Sigmoid colon (tissue), 7 donors: ENCODE measurements around the gene TMEM37. TPM values are rescaled to one million over a fixed set of nuclear protein-coding genes. Genes with fewer than 3 reads are reported as not detected.

ENCODE experiments used
- DNase-seq: peaks from one replicate; pipeline ENCODE4 v3.0.0-alpha.2; 2019
- H3K27ac ChIP-seq, 4 donors: fragments of 200-600 bp; sonication (generic); one replicate each; pipeline ENCODE4 v1.5.1; 2016 to 2019; ENCODE audit warnings: mild to moderate bottlenecking in 1 of 4
- H3K27me3 ChIP-seq, 3 donors: fragments of 200-600 bp; sonication (generic); one replicate each; pipeline ENCODE4 v1.5.1; 2019; ENCODE audit warnings: mild to moderate bottlenecking in 1 of 3
- H3K36me3 ChIP-seq, 4 donors: fragments of 200-600 bp; sonication (generic); one replicate each; pipeline ENCODE4 v1.5.1; 2016 to 2019
- H3K4me1 ChIP-seq, 4 donors: fragments of 200-600 bp; sonication (generic); one replicate each; pipeline ENCODE4 v1.5.1; 2017 to 2019
- H3K4me3 ChIP-seq, 4 donors: fragments of 200-600 bp; sonication (generic); one replicate each; pipeline ENCODE4 v1.5.1; 2017 to 2019; ENCODE audit warnings: mild to moderate bottlenecking in 2 of 4, moderate library complexity in 1 of 4
- H3K9me3 ChIP-seq, 4 donors: fragments of 200-600 bp in 3 of 4; sonication (generic) in 3 of 4; one replicate each; pipeline versions ENCODE4 v1.5.1 to v1.6.1; 2013 to 2019
- EP300 ChIP-seq, 4 donors: sonication (generic); formaldehyde crosslinking; IDR thresholded peaks; one replicate each; pipeline ENCODE4 v1.6.1; 2017; ENCODE audit warnings: antibody characterized with exemption in 4 of 4
- POLR2A ChIP-seq, 2 donors: fragments of 450-650 bp; IDR thresholded peaks; one replicate each; pipeline ENCODE4 v1.6.1; 2016; ENCODE audit warnings: antibody characterized with exemption in 2 of 2, mild to moderate bottlenecking in 2 of 2, moderate library complexity in 2 of 2
- POLR2AphosphoS5 ChIP-seq, 4 donors: sonication (generic); formaldehyde crosslinking; IDR thresholded peaks; one replicate each; pipeline ENCODE4 v1.6.1; 2017; ENCODE audit warnings: antibody characterized with exemption in 4 of 4
- WGBS, 2 donors: extraction: QIAGEN DNeasy Blood & Tissue Kit; methylation state at CpG; one replicate each; pipeline ENCODE4 v1.1.7; 2013; 5-methylcytosine and 5-hydroxymethylcytosine counted together
- intact Hi-C: fragments of 100-400 bp; cut with DNase I; formaldehyde crosslinking; loops from one replicate; pipeline ENCODE4 v1.15.1; 2023
- polyA plus RNA-seq, 3 donors: library from polyadenylated mRNA; stranded (reverse); fragments of 200-250 nt; gene quantifications; one replicate each; pipeline ENCODE4 v1.2.3, GENCODE V29; 2013
- total RNA-seq, 4 donors: library from RNA; depleted of rRNA; stranded (reverse); fragments of >200 nt; gene quantifications; one replicate each; pipeline ENCODE4 v1.1.0, GENCODE V29; 2016
- TF ChIP-seq, protein P1 (sequence below), 4 experiments: fragments of 450-650 bp in 3 of 4; fragments of 200-600 bp in 1 of 4; IDR thresholded peaks; one replicate each; pipeline ENCODE4 v1.5.1; 2016 to 2019; ENCODE audit warnings: antibody characterized with exemption in 4 of 4, mild to moderate bottlenecking in 3 of 4, moderate library complexity in 2 of 4
- donor health status: healthy with polysubstance abuse.
- donor health status: Bipolar disorder and iron deficiency.
- donor health status: healthy.

TMEM37 gene
- total and polyA plus RNA-seq, 7 donors = 0.55 to 96.9 (median 6.1) TPM

DNA sequence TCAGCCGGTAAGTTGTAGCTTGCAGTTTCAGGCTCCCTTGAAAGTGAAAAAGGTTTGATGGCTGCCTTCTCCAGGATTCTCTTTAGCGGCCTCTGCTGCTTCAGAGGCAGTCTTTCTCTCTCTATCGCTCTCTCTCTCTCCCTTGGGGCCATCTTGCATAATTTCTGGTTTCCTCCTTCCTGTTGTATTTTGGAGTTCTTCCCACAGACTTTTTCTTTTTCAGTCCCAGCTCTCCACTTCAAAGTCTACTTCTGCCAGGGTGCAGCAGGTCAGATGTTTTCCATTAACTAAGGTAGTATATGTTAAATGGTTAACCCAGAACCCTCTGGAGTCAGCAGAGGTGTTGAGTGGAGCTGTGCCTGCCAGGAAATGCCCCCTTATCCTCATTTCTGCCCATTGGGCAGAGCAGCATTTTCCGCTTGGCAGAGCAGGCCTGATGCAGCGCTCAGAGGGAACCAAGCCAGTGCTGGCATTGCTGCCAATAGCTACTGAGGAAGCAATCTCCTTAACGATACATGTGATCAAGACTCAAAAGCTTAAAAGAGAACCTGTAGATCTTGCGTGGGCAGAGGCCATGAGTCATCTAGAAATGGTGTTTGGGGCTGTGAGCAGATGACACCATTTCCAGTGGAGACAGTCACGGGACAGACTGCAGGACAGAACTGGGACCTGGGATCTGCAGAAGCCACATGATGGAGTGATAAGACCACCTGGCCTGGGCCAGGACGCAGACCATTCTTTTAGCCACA, 44.1 kb upstream of the TMEM37 start:
- peaks cover 0 to 14% (median 7%) of the 10 kb centered on the region in 4 donors for H3K4me1 ChIP-seq
- TF ChIP-seq POLR2A (IDR thresholded peaks at IDR 0.05) = no peak
- peak in 1 of 4 donors; percentile 23 for TF ChIP-seq POLR2AphosphoS5 (IDR thresholded peaks at IDR 0.05)
- no peaks in the 10 kb centered on the region for H3K36me3 ChIP-seq
- H3K27me3 ChIP-seq = no peaks in the 10 kb centered on the region
- H3K27ac ChIP-seq = peak overlapping the region in 3 of 4 donors; percentile 27 to 63 (median 52)
- DNase-seq = peak; percentile 74
- 30 to 47% methylated on average over 9 of the region's 9 CpGs for WGBS, 2 donors
- no peak overlapping the region for H3K4me3 ChIP-seq
- no peaks in the 10 kb centered on the region for H3K9me3 ChIP-seq
- intact Hi-C loops = no loop called here

DNA sequence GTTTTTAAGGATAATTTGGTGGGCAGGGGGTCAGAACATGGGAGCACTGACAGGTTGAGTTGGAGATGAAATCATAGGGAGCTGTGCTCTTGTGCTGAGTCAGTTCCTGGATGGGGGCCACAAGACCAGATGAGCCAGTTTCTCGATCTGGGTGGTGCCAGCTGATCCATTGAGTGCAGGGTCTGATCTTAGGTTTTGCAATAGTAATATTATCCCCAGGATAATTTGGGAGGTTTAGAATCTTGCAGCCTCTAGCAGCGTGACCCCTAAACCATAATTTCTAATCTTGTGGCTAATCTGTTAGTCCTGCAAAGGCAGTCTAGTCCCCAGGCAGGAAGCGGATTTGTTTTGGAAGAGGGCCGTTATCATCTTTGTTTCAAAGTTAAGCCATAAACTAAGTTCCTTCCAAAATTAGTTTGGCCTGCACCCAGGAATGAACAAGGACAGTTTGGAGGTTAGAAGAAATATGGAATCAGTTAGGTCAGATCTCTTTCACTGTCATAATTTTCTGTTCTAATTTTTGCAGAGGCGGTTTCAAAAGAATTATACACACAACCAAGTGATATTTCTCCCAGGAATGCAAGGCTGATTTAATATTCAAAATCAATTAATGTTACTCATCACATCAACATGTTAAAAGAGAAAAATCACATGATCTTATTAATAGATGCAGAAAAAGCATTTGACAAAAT, 41.9 kb upstream of the TMEM37 start:
- peaks cover 0 to 14% (median 0%) of the 10 kb centered on the region in 4 donors for H3K4me1 ChIP-seq
- H3K27ac ChIP-seq = no peak overlapping the region
- TF ChIP-seq EP300 (IDR thresholded peaks at IDR 0.05) (no peak), POLR2AphosphoS5 (IDR thresholded peaks at IDR 0.05) (no peak), POLR2A (IDR thresholded peaks at IDR 0.05) (no peak)
- TF ChIP-seq, protein P1, sequence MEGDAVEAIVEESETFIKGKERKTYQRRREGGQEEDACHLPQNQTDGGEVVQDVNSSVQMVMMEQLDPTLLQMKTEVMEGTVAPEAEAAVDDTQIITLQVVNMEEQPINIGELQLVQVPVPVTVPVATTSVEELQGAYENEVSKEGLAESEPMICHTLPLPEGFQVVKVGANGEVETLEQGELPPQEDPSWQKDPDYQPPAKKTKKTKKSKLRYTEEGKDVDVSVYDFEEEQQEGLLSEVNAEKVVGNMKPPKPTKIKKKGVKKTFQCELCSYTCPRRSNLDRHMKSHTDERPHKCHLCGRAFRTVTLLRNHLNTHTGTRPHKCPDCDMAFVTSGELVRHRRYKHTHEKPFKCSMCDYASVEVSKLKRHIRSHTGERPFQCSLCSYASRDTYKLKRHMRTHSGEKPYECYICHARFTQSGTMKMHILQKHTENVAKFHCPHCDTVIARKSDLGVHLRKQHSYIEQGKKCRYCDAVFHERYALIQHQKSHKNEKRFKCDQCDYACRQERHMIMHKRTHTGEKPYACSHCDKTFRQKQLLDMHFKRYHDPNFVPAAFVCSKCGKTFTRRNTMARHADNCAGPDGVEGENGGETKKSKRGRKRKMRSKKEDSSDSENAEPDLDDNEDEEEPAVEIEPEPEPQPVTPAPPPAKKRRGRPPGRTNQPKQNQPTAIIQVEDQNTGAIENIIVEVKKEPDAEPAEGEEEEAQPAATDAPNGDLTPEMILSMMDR (IDR thresholded peaks at IDR 0.05) = no peak
- H3K9me3 ChIP-seq = no peaks in the 10 kb centered on the region
- intact Hi-C loops = no loop called here
- no peak for DNase-seq
- no peak overlapping the region for H3K4me3 ChIP-seq
- WGBS, 2 donors = 28 to 38% methylated on average over 5 of the region's 5 CpGs
- H3K27me3 ChIP-seq = no peaks in the 10 kb centered on the region
- H3K36me3 ChIP-seq = no peaks in the 10 kb centered on the region

DNA sequence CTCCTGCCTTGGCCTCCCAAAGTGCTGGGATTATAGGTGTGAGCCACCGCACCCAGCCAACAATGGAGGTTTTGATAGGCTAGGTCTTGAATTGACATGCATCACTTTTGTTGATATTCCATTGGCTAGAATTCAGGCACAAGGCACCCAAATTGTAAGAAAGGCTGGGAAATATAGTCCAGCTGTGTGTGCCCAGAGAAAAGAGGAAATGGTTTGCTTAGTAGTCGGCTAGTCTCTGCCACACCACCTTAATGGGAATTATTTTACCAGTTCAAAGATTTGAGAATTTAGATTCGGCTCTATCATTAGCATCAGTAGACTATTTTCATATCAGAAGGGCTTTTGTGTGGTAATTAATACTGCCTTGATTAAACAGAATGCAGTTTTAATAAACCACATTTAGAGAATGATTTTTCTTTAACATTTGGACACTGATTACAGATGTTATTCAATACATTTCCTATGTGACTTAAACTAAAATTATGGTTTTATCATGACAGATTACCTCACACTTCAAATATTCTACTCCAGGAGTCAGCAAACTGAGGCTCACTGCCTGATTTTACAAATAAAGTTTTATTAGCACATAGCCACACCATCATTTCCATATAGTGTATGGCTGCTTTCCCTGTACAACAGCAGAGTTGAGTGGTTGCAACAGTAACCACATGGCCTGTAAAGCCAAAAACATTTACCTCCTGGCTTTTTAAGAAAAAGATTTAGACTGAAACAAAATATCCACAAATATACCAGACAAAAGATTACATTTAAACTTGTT, 37.5 kb upstream of the TMEM37 start:
- Histone ChIP-seq H3K9me3 (no peaks in the 10 kb centered on the region), H3K27ac (no peak overlapping the region), H3K4me1 (peaks cover 0 to 9% (median 0%) of the 10 kb centered on the region in 4 donors), H3K27me3 (no peaks in the 10 kb centered on the region), H3K4me3 (no peak overlapping the region), H3K36me3 (no peaks in the 10 kb centered on the region)
- TF ChIP-seq POLR2A (IDR thresholded peaks at IDR 0.05) (no peak), POLR2AphosphoS5 (IDR thresholded peaks at IDR 0.05) (no peak), EP300 (IDR thresholded peaks at IDR 0.05) (no peak)
- TF ChIP-seq, protein P1 (IDR thresholded peaks at IDR 0.05) = no peak
- intact Hi-C loops = no loop called here
- DNase-seq = no peak
- WGBS, 2 donors = 87% methylated on average over 3 of the region's 3 CpGs

DNA sequence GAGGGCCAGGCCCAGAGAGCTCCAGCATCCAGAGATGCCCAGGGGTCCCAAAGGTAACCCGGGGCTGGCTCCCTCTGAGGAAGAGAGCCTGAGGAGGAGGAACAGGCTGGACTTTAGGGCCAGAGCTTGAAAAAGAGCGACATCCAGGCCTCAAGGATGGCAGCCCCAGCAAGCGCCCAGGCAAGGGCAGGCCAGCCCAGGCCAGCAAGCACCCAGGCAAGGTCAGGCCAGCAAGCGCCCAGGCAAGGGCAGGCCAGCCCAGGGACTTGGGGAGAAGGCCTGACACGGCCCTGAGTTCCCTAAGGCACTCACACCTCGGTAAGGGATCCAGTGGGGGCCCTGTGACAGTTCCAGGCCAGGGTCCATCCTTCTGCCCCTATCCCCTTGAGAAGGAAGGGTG, 34.5 kb upstream of the TMEM37 start:
- Histone ChIP-seq H3K4me3 (no peak overlapping the region), H3K36me3 (no peaks in the 10 kb centered on the region), H3K27me3 (no peaks in the 10 kb centered on the region), H3K27ac (no peak overlapping the region), H3K9me3 (no peaks in the 10 kb centered on the region), H3K4me1 (no peaks in the 10 kb centered on the region)
- intact Hi-C loops = no loop called here
- TF ChIP-seq POLR2A (IDR thresholded peaks at IDR 0.05) (no peak), POLR2AphosphoS5 (IDR thresholded peaks at IDR 0.05) (no peak), EP300 (IDR thresholded peaks at IDR 0.05) (no peak)
- TF ChIP-seq, protein P1 (IDR thresholded peaks at IDR 0.05) = no peak
- 89 to 91% methylated on average over 6 of the region's 6 CpGs for WGBS, 2 donors
- DNase-seq = no peak

DNA sequence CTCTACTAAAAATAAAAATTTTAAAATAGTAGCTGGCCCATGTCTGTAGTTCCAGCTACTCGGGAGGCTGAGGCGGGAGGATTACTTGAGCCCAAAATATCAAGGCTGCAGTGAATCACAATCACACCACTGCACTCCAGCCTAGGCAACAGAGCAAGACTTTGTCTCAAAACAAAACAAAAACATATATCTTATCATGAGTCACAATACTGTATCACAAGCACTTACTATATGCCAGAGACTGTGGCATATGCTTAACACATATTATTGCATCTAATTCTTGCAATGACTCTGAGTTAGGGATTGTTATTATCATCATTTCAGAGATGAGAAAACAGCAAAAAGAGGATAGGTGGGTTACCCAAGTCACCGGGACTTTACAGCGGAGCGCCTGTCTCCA, 29.5 kb upstream of the TMEM37 start:
- Histone ChIP-seq H3K4me1 (no peaks in the 10 kb centered on the region), H3K36me3 (no peaks in the 10 kb centered on the region), H3K9me3 (no peaks in the 10 kb centered on the region), H3K4me3 (no peak overlapping the region), H3K27me3 (no peaks in the 10 kb centered on the region), H3K27ac (no peak overlapping the region)
- intact Hi-C loops = loop anchor here (10.0 kb wide), 1 partner anchor 253 kb away; no protein-coding TSS in a partner anchor
- TF ChIP-seq POLR2AphosphoS5 (IDR thresholded peaks at IDR 0.05) (no peak), POLR2A (IDR thresholded peaks at IDR 0.05) (no peak), EP300 (IDR thresholded peaks at IDR 0.05) (no peak)
- TF ChIP-seq, protein P1 (IDR thresholded peaks at IDR 0.05) = no peak
- DNase-seq = no peak
- WGBS, 2 donors = 95% methylated on average over 5 of the region's 5 CpGs
